GM12892 (cell line): ENCODE measurements around the gene ATP2B2.

ENCODE experiments used
- DNase-seq: peaks from one replicate; pipeline ENCODE4 v3.0.0; 2011; ENCODE audit not compliant: insufficient read length
- FAIRE-seq: peaks from 2 replicates; lab custom pipeline; 2011; peaks lifted over from hg19 to GRCh38; lab: Jason Lieb, UNC
- POLR2A ChIP-seq: IDR thresholded peaks from 2 replicates; pipeline ENCODE4 v1.6.1; 2011; ENCODE audit warnings: low read depth, low read length, control low read depth
- POLR2AphosphoS5 ChIP-seq: IDR thresholded peaks from 2 replicates; pipeline ENCODE4 v1.6.1; 2011; ENCODE audit warnings: low read depth, low read length, control low read depth
- TAF1 ChIP-seq: IDR thresholded peaks from 2 replicates; pipeline ENCODE4 v1.6.1; 2011; ENCODE audit warnings: low read depth, mild to moderate bottlenecking, control low read depth, low read length, borderline replicate concordance

Gene ATP2B2

DNA sequence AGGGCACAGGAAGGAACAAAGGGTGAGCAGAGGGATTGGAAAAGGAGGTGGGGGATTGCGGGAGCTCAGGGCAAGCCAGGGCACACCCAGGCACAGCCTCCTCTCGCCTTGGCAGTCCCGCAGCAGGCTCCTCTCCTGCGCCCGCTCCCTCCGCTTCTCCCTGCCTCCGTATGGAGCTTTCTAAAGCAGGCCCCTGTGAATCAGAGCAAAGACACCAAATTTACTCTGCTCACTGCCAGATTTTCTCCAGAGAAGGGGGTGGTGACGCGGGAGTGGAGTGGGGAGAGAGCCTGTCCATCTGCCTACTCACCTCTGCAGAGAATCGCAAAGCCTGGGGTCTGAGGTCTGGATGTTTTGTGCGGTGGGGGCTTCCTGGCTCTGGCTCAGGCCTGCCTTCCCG lies 20.0 kb downstream of the ATP2B2 start:
- TF ChIP-seq POLR2A (no peak), TAF1 (no peak), POLR2AphosphoS5 (no peak)
- DNase-seq (no peak), FAIRE-seq (no peak)

DNA sequence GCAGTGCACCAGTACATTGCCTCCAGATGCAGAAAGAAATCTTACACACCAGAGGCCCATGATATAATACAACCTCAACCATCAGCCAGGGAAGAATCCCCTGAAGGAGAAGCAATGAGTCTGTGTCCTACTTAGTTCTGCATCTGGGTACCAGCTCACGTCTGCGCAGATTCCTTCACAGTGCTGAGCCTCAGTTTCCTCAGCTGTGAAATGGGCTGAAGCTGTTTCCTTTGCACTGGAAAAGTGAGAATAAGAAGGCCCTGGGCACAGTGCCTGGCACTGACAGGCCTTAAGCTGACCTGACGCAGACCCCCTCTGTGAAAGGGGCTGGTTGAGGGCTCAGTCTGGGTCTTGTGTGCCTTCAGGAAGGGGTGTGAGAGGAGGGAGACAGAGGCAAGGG lies 20.7 kb downstream of the ATP2B2 start:
- FAIRE-seq (no peak), DNase-seq (no peak)
- TF ChIP-seq POLR2AphosphoS5 (no peak), POLR2A (no peak), TAF1 (no peak)

DNA sequence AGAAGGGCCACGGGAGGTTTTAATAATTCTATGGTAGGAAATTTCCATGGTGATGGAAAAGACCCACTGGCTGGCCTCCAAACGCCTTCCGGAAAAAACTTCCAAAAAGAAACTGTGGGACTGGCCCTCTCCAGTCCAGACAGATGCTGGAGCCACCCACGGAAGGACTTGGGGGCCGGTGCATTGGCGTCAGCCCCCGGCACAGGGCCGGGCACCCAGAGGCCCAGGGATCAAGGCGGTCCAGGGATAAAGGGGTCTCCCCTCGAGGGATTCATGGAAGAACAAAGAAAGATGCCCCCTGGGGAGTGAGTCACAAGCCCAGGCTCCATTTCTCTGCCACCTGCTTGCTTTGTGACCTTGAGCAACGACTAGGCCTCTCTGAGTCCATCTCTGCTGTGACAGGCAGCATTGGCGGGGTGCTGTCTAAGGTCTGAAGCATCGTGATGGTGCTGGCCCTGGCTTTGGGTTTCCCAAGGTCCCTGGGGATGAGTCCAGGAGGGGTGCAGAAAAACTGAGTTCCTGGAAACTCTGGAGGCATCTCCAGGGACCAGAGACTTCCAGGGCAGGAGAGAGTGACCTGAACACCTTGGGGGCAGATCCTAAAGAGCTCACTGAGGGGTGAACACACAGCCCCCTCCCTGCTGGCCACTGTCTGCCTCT lies 21.6 kb downstream of the ATP2B2 start:
- DNase-seq: no peak
- FAIRE-seq: no peak
- no peak for TF ChIP-seq TAF1
- TF ChIP-seq POLR2AphosphoS5: no peak
- TF ChIP-seq POLR2A: no peak

DNA sequence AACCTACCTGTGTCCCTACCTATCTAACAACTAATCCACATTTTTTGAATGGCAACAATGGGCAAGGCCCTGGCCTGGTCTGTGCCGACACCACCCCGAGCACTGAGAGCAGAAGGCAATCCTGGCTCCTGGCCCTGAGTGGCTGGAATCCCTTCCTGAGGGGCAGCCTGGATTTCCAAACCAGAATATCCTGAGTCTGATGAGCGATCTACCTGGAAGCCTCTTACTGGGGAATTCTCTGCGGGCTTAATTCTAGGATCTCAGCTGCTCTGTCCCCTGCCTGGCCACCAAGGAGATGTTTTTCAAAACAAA lies 22.1 kb downstream of the ATP2B2 start:
- TF ChIP-seq POLR2A (no peak), TAF1 (no peak), POLR2AphosphoS5 (no peak)
- FAIRE-seq: no peak
- no peak for DNase-seq

DNA sequence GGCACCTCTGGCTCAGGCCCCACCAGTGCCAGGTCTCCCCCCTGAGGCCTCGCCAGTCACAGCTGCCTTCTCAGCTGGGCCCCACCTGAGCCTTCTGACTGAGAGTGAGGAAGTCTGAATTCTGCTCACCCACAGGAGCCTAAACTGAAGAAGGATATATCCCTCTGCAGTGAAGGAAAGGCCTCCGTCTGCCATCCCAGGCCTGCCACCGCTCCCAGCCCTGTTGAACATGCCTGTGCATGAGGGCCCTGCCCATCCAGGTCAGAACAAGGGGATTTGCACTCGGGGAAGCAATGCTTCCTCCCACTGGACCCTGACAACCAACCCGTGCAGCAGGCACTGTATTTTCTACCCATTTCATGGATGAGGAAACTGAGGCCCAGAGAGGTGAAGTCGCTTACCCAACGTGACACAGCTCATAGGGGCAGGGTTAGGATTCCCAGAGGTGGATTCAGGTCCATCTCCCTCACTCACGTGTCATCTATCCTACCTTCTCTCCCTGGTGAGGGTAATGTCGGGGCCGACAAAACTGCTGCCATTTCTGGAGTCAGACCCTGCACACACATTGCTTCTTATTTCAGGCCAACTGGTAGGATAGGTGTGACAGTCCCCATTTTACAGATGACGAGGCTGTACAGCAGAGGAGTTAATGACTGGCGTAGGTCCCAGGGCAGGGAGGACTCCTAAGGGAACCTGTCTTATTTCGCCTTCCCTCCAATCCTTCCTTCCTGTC lies 22.6 kb downstream of the ATP2B2 start:
- DNase-seq (no peak), FAIRE-seq (no peak)
- TF ChIP-seq POLR2A (no peak), POLR2AphosphoS5 (no peak), TAF1 (no peak)

DNA sequence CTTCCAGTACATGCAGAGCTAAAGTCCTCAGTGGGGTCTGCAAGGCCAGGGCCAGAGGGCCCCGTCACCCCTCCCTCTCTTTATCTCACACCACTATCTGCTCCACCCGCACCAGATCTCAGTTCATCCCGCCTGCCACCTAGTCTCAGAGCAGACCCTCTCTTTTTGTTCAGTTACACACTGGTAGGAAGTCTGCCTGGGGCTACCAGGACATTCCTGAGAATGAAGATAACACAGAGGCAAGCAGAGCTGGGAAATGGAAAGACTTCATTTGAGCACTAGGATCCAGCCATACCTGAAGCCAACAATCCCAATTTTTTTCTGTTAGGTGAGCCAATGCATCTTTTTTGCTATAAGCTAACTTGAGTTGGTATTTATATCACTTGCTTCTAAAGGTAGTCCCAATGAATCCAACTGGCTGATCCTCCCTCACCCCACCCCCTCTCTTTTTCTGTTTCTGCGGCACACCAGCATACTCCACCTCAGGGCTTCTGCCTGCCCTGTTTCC lies 24.5 kb downstream of the ATP2B2 start:
- FAIRE-seq: no peak
- no peak for DNase-seq
- TF ChIP-seq POLR2A (no peak), TAF1 (no peak), POLR2AphosphoS5 (no peak)

DNA sequence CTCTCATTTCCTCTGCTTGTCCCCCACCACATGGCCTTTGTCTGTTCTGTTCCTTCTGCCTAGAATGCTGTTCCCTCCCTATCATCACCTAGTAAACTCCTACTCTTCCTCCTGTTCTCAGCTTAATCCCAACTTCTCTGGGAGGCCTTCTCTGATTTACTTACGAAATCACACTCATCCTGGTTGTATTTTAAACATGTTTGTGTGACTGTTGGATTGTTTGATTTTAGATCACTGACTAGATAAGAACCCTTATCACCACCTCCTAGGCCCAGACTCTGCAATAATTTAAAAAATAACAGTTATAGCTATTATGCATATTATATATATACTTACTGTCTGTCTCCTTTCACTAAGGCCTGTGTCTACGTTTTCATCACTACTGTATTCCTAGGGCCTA lies 26.1 kb downstream of the ATP2B2 start:
- TF ChIP-seq POLR2AphosphoS5 (no peak), TAF1 (no peak), POLR2A (no peak)
- no peak for DNase-seq
- no peak for FAIRE-seq

DNA sequence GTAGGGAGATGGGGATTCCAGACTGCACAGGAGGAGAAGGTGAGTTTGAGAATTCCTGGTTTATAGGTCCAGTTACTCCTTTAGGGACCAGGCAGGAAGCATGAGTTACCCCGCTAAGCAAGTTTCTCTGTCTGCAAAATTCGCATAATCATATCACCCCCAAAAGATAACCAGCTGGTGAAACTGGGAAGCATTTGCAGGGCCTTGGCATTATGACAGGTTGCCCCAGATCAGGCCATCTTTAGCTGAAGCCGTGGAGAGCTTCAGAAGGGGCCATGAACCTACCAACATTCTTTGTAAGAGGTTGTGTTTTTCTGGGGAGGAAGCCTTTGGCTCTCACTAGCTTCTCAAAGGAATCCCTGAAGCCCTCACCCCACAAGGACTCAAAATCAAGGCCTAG lies 29.4 kb downstream of the ATP2B2 start:
- no peak for FAIRE-seq
- no peak for DNase-seq
- TF ChIP-seq POLR2AphosphoS5: no peak
- TF ChIP-seq POLR2A: no peak
- no peak for TF ChIP-seq TAF1

DNA sequence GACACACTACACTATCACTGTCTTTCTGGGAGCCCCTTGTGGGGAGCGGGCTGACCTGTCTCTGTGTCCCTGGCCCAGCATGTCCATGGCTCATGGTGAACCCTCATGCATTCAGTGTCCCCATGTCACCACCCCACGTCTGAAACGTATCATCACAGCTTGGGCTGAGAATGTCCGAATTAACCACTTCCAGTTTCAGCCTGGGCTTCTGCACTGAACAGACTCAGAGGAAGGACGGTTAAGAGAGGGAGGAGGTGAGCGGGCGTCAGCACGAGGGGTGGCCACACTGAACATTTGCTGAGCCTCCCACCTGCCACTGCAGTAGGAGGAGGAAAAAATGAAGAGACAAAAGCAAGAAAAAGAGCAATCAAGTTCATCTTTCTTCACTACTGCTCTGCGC lies 30.5 kb downstream of the ATP2B2 start:
- DNase-seq: no peak
- TF ChIP-seq TAF1 (no peak), POLR2AphosphoS5 (no peak), POLR2A (no peak)
- FAIRE-seq: no peak

DNA sequence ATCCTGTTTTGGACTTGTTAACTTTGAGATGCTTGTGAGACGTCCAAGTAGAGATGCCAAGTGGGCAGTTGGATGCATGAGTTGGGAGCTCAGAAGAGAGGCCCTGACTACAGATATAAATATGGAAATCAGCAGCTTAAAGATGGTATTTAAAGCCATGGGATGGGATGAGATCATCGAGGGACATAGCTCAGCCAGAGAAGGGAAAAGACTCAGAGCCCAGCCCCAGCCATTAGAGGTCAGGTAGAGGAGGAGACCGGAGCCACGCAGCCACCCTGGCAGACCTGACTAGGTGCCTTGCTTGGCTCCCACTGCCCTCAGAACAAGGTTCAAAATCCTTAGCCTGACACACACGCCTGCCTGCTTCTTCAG lies 31.1 kb downstream of the ATP2B2 start:
- FAIRE-seq: no peak
- TF ChIP-seq POLR2A (no peak), TAF1 (no peak), POLR2AphosphoS5 (no peak)
- DNase-seq: no peak

DNA sequence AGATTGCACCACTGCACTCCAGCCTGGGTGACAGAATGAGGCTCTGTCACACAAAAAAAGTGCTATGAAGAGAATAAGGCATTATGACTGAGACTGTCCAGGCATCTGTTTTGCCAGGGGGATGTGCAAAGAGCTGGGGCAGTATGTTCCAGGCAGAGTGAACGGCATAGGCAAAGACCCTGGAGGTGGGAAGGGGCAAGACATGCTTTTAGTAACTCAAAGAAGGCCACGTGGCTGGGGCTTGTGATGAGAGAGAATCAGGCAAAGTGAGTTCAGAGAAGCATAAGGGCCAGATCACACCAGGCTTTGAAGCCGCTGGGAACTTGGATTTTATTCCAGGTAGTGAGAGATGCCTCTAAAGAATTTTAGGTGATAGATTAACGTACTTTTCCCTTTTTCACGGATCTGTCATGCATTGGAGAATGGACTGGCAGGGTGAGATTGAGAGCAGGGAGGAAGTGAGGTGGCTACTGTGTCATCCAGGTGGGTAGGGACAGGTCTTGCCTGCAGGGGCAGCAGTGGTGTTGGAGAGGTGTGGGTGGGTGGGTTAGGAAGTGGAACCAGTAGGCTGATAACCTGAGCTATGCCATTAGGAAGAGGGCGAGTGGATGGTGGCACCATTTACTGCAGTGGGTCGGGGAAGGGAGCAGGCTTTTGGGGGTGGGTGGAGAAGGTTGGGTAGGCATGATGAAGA lies 31.7 kb downstream of the ATP2B2 start:
- FAIRE-seq (no peak), DNase-seq (no peak)
- TF ChIP-seq POLR2AphosphoS5 (no peak), POLR2A (no peak), TAF1 (no peak)

DNA sequence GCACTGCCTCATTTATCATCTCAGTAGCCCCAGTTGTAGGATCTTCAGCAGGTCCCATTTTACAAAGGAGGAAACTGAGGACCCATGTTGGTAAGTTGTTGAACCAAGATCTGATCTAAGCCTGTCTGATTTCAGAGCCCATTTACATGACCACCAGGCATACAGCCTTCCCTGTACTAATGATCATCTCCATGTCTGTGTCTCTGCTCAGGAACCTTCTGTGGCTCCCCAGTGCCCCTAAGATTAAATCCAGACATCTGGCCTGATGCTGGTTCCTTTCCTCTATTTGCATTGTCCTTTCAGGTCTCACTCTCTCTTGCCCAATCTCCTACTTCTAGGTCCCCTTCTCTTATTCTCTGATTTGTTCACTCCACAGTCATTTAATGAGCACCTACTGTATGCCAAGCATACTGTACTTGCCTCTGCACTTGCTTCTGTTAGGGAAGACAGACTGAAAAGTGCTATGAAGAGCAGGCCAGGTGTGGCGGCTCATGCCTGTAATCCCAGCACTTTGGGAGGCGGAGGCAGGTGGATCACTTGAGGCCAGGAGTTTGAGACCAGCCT lies 32.4 kb downstream of the ATP2B2 start:
- no peak for FAIRE-seq
- DNase-seq: no peak
- TF ChIP-seq POLR2AphosphoS5: no peak
- no peak for TF ChIP-seq TAF1
- TF ChIP-seq POLR2A: no peak

DNA sequence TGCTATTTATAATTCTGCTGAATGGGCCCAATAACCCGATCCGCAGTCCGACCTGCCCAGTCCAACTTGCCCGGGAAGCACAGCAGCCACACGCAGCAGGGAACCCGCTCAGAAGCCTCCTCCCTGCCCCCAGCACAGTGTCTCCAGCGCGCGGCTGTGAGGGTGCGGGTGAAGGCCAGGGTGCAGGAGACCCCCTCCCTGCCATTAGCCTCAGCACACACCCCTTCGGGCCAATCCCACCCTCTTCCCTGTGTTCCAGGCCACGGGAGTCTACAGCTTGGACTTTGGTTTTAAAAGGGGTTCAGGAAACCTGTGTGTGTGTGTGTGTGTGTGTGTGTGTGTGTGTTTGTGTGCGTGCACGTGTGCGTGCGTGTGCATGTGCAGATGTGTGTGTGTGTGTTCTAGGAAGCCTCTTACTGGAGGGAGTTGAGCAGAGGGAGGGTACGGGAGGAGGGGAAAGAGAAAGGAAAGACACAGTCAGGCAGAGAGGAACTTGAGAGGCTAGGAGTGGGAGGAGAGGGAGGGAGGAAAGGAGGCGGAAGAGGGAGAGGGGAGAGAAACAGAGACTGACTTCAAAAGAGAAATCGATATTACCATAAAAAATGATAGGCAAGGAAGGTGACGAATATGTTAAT lies 34.2 kb downstream of the ATP2B2 start:
- no peak for FAIRE-seq
- DNase-seq: no peak
- TF ChIP-seq POLR2A: no peak
- TF ChIP-seq TAF1: no peak
- no peak for TF ChIP-seq POLR2AphosphoS5
